NCI-H1105 (cell line): ENCODE measurements around the gene ZFY.

Source experiments
- DNase-seq: peaks from one replicate; lab custom pipeline; 2025; lab: John Stamatoyannopoulos, UW

The ZFY gene

DNA sequence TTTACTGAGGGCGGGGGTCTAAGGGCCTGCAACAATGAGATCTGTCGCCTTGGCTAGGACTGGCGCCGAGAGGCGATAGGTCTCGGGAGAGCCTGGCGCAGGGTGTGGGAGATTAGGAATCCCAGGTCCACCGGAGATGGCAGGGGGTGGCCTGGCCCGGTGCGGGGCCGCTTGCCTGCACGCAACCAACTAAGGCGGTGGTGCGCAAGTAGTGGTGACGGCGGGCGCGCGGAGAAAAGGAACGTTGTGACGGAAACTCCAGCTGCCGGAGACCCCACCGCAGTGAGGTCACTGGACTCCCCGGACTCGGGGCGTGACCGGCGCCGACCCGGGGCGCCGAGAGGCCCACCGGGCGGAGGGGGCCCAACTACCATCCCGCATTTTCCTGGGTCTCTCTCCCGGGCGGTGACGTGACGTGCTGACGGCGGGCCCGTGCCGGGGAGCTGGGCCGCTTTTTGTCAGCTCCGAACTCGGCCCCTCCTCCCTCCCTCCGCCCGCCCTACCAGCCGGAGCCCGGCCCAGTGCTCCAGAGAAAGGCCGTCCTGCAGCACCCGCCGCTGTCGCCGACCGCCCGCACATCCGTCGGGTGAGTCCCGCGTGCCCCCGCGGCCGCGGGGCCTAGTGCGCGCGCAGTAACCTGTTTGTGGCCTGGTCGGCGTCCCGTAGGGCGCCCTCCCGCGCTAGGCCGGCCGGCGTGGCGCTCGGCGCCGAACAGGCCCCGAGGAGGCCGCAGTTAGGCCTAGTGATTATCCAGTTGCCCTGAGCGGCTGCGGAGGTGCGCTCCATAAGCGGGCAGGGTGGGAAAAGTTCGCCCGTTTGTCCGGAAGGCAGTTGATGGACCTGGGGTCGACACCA is at the start of gene ZFY:
ZFY (plus strand) TSS at position 521 of the 855 bp plus-strand sequence. CDS start 18,556 bp downstream, outside the sequence.
- DNase-seq: no peak

DNA sequence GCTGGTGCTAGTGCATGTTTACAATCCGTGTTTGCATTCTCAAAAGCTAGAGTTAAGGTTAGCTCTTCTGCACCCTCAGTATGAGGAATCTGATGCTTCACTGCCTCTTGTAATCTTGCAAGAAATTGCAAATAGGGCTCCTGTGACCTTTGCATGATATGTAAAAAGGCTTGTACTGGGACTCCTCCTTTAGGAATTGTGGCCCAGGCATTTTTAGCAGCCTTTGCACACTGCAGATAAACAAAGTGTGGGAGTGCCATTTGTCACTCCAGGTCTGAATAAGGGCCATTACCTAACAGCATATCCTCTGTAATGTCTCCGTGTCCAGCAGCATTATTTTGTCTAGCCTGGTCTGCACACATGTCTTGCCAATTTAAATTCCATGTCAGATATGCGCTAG is 49.3 kb upstream of the ZFY start:
- DNase-seq: no peak

DNA sequence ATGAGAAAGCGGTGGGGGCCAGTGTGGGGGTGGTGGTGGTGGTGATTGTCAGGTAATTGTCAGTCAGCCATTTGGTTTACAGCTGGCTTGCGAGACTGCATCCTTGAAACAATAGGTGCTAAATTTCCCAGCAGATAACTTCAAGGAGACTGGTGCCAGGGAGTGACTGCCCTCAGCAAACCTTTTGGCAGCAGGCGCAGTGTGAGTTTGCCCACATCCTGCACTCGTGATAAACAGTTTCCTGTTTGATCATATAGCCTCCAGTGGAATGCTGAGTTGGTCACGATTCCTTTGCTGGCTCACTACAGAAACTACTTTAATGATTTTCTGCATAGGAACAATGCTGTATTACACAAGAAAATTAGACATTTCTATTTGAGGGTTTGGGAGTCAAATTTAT is 47.8 kb upstream of the ZFY start:
- DNase-seq: no peak

DNA sequence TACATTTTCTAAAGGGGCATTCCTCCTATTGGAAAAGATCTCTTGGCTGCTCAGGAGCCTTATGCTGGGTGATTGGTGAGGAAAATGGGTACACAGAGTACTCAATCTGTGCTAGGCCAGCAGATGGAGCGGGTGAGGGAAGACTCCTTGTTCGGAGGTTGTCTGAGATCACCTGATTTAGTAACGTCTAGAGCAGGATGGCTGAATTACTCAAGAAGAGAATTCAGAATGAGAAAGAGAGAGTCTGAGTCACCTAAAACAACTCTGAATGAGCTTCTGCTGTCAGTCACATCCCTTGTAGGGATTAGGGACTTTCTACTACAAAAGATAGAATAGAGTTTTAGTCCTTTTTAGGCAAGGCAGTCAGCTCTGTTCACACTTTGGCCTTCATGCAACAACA is 47.2 kb upstream of the ZFY start:
- DNase-seq: no peak

DNA sequence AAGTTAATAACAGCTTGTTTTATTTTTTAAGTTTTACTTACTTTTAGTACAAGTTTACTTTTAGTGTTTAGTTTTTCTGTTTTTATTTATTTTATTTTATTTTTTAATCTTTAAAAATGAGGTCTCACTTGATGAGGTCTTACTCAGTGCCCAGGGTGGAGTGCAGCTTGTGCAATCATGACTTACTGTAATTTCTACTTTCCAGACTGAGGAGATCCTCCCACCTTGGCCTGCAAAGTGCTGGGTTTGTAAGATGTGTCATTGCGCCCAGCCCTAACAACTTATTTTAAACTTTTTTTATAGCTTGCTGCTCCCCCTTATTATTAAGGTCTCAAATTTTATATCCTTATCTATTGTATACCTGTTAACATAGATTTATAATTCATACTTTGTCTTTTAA is 41.7 kb upstream of the ZFY start:
- DNase-seq: no peak

DNA sequence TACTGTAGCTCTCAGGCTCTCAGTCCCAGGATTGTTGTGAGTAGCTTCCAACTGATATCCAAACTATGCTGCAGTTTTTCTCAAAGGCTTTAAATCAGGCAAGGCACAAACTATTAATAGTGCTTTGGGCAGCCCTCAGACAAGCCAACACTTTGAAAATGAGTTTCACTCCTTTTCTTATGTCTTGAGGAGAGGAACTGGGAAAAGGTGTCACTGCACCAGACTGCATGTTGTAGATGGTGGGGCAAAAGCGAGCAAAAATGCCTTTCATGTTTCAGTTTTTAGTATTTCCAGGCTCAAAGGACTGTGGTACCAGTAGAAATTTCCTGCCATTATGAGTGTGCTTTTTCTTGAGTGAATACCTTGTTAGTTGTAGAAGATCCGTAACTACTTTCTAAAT is 39.1 kb upstream of the ZFY start:
- DNase-seq: no peak

DNA sequence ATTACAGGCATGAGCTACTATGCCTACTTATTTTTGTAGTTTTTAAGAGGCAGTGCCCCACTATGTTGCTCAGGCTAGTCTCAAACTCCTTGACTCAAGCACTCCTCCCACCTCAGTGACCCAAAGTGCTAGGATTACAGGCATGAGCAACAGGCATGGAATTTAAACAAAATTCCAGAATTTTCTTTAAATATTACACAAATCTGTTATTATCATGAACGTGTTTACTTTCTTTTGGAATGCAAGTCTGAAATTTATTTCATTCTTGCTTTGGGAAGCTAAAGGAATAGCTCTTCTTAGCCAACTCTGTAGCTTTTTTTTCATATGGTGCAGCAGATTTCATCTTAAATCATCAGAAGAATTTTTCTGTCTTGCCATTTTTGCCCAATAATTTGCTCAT is 27.8 kb upstream of the ZFY start:
- no peak for DNase-seq

DNA sequence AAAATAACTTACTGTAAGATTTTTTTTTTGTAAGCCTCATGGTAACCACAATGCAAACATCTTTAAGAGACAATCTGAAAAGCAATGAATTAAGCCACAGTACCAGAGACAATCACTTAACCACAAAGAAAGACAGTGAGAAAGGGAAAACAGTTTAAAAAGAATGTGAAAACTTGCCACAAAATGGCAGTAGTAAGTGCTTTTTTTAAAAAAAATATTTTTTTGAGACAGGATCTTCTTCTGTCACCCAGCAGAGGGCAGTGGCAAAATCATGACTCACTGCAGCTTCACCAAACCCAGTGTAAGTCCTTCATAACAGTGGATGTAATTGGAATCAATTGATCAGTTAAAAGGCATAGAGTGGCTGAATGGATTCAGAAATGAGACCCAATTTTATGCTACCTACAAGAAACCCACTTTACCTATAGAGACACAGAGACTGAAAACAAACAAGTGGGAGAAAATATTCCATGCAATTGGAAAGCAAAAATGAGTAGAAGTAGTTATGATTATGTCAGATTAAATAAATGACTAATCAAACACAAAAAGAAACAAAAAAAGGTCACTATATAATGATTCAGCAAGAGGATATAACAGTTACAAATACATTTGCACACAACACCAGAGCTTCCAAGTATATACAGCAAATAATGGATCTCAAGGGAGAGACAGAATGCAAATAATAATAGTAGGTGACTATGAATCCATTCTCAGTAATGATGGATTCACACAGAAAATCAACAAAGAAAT is 21.9 kb upstream of the ZFY start:
- no peak for DNase-seq

DNA sequence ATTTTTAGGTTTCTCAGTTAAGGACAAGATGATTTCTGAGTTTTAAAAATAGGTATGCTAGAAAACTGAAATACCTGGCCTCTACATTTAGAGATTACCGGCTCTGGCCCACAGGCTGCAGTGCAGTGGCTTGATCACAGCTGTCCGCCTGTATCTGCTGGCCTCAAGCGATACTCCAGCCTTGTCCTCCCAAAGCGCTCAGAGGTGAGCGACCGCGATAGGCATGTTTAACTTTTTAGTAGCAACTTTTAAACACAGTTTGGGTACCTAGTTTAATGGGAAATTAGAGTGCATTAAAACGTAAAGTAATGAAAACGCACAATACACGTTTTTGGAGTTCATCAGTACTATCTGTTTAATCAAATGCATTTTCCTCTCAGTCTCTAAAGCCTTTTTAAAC is 1.1 kb upstream of the ZFY start:
- DNase-seq: no peak

DNA sequence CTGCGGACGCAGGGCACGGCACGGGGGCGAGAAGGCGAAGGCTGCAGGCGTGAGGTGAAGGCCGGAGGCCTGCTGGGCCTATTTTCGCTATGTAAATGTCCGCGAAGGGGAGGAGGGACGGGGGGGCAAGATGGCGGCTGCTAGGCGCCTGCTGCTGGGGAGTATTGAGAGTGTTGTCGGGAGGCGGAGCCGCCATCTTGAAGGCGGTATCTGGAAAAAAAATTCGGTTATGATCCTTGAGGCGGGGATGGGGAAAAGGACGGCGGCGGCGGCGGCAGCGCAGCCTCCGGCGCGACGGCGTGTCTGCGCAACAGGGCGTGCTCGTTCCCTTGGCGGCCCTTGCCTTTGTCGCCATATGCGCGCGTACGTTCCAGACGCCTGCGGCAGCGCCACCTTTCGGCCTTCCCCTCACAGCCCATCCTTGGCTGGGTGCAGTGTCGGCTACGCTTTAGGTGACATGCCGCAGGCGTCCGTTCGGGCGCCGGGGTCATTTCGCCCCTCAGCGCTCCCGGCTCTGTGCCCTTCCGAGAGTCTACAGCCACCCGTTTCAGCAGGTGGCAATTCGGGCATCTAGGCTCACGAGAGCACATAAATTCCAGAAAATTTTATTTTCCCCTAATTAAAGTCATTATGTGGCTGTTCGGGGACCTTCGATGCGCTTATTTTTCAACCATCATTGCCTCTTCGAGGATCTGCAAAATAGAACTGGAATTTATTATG is 695 bp downstream of the ZFY start:
- DNase-seq: no peak

DNA sequence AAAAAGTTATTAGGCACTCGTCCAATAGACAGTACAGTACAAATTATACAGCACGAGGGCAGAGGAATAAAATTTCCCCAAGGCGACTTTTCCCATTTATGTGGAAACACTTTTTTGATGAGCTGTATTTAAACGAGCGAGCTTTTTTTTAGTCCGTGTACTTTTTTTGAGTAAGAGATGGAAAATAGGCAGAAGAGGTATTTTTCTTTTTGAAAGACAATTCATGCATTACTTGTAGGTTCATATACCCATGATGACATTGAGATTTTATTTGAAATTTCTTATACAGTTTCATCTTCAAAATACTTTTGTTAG is 1.2 kb downstream of the ZFY start:
- DNase-seq: no peak

DNA sequence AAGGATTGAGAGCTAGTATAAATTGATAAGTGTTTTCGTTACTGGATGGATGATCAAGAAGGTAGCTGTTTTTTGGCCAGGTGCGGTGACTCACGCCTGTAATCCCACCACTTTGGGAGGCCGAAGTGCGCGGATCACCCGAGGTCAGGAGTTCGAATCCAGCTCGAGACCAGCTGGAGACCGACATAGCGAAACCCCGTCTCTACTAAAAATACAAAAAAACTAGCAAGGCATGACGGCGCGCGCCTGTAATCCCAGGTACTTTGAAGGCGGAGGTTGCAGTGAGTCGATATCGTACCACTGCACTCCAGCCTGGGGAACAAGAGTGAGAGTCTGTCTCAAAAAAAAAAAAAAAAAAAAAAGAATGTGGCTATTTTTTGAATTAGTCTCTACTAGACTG is 2.0 kb downstream of the ZFY start:
- DNase-seq: no peak

DNA sequence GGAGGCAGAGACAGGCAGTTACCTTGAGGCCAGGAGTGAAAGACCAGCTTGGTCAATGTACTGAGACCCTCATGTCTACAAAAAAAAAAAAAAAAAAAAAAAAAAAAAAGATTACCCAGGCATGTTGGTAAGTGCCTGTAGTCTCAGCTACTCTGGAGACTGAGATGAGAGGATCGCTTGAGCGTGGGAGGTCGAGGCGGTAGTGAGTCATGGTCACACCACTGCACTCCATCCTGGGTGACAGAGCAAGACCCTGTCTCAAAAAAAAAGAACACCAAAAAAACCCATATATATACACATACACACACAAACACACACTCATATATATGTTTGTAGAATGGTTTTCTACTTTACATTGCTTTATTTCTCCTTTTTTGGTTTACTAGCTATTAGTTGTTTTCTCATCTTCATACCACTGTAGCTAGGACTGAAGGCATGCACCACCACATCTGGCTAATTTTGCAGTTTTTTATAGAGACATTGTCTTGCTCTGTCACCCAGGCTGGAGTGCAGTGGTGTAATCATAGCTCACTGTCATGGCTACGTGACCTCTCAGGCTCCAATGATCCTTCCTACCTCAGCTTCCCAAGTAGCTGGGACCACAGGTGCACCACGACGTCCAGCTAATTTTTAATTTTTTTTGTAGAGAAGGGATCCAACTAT is 14.5 kb downstream of the ZFY start:
- DNase-seq: no peak

DNA sequence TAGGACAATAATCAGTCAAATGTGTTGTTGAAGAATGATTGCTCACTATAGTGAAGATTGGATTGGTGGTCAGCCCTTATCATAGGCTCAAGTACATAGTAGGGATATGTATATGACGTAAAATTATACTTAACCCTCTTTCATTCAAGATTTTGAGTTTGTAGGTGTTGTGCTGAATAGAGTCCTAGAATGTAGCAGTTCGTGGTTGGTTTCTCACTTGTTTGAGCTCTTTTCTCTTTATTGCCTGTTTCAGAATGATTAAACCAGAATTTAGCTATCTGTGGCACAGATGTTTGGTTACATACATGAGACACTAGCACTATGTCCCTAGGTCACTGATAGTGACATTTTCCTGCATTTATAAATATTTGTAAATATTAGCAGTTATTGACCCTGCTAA is 15.5 kb downstream of the ZFY start:
- DNase-seq: no peak

DNA sequence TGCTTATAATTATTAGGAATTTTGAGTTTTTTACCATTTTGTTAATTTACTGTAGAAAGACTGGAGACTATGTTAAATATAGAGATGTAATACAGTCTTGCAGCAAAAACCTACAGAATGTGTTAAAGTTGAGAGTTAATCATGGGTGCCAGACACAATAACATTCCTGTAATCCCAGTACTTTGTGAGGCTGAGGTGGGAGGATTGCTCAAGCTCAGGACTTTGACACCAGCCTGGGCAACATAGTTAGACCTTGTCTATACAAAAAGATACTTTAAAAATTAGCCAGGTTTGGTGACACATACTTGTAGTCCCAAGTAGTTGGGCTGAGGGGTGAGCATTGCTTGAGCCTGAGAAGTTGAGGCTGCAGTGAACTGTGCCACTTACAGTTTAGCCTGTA is 17.7 kb downstream of the ZFY start:
- DNase-seq: no peak

DNA sequence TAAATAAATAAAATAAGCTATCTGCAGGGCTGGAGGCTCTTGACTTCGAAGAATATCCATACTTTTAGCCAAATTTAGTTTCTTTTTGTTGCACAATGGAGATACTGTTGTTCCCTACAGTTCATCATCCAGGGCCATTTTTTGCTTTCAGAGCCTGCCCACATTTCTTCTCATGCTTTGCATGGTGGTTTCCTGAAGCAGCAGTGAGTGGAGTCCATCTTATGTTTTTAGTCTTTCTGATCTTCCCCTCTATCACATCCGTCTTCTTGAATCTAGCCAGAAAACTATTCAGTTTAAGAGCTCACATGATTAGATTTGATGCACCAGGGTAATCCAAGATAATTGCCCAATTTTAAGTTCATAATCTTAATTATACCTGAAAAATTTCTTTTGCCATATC is 19.6 kb downstream of the ZFY start:
- no peak for DNase-seq

DNA sequence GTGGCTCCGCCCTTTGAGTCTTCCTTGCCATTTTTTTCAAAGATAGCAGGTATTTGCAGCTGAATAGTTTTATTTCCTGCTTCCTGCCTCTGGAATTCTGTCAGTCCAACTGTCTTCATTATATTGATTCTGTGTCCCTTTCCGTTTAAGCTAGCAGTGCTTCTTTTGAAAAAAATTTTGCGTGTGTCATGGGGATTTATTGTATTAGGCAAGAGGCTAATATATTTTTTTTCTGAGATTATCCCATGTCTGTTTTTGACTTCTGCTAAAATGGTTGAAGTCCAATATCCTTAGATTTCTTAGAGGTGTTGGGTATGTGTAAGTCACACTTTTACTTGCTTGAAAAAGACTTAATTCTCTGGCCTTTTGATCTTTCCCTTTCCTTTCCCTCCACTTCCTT is 20.4 kb downstream of the ZFY start:
- DNase-seq: no peak

DNA sequence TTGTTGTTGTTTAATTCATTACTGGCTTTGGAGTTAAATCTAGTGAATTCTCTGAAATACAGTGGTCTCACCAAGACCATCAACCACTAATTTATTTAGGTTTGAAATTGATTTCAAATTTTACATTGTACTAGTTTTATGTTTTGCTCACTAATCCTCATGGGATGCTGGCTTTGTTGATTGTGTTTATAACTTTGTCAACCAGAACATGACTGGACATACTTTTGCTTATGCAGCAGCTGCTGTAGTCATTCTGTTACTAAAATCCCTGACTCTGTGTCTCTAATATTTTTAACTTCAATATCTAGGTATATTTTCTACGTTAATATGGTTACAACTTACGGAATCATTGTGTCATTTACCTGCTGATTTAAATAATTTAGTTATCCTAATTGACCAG is 26.9 kb downstream of the ZFY start:
- DNase-seq: no peak

DNA sequence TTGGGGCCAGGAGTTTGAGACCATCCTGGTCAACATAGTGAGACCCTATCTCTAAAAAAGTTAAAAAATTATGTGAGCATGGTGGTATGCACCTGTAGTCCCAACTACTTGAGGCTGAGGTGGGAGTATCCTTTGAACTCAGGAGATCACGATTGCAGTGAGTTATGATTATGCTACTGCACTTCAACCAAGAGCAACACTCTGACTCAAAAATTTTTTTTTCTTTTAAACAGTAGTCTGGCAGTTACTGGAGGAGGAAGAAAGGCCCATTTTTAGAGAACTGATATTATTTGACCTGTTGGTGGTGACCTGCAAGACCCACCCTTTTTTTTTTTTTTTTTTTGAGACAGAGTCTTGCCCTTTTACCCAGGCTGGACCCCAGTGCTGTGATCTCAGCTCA is 29.6 kb downstream of the ZFY start:
- DNase-seq: no peak

DNA sequence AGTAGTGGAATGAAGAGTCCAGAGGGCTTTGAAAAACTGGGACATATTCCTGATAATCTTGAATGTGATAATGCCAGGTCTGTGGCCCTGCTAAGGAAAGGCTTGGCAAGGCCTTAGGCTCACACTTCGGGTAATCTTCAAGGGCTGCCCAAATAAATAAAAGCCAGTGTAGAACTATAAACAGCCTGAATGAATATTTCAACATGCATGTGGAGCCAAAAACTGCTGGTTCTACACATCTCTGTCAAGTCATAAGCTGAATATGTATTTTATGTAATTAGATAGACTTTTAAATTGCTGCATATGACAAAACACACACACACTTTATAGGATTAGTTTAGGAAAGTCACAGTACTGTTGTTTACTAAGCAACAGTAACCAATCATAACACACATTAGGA is 30.4 kb downstream of the ZFY start:
- no peak for DNase-seq

DNA sequence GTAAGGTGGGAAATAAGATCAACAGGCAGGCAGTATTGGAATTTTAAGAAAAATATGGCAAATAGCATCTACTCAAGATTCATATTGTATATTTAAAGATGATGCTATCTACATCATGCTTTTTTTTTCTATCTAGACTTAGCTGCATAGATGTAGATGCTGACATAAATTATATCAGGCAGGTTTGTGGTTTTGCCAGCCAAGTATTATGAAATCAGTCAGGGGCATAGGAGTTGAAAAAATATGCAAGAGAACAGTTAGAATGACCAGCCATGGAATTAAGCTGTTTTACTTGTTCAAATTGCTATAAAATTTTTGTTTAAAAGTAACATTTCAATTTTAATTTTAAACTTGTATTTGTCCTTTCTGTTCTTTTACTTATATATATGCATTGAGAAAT is 34.4 kb downstream of the ZFY start:
- no peak for DNase-seq

DNA sequence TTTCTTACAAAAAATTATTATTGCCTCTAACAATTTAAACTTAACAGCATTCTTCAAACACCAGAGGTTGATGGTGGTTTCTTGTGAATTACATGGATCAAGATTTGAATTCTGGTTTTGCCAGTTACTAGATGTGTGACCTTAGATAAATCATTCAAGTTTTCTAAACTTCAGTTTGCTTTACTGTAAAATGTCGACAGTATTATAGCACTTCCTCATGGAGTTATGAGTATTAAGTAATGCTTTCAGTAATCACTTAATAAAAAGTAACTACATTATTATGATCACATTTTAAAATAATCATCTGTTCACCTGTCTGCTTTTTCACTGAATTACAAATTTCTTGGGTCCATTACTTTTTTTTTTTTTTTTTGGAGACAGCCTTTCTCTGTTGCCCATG is 37.5 kb downstream of the ZFY start:
- DNase-seq: no peak
